ENCODE measurements around the gene ITPRID2.

ITPRID2 gene

DNA sequence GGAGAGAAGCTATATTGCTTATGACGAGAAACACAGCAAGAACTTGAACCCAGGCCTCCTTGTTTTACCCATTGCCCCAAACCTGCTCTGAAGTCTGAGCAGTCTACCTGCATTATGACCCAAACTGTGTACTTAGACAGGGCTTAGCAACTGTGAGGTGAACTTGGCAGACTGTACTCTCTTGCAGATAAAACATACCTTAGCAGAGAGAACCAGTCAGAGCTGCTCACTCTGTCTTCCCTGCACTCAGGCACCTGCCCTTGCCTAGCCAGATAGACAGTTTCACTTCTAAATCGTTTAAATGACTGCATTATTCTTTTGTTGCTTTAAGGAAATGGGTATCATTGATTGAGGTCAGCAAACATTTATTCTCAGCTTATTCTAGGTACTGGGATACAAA is 20.3 kb downstream of the ITPRID2 start:
- in situ Hi-C loops (cut with MboI; ENCODE audit: low sequenced_read_pairs), result loop anchor here (25.0 kb wide), 1 partner anchor 825 kb away; no protein-coding TSS in a partner anchor

DNA sequence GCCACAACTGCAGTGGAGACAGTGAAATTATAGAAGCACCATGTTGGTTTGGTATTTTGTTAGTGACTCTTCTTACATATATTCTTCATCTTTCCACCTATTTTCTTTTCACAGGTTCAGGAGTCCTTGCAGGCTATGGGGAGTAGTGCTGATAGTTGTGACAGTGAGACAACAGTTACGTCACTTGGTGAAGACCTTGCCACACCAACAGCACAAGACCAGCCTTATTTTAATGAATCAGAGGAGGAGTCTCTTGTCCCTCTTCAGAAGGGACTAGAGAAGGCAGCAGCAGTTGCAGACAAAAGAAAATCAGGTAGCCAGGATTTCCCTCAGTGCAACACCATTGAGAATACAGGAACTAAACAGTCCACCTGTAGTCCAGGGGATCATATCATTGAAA is 23.6 kb downstream of the ITPRID2 start:
- in situ Hi-C loops (cut with MboI; ENCODE audit: low sequenced_read_pairs), result loop anchor here (25.0 kb wide), 1 partner anchor 828 kb away; no protein-coding TSS in a partner anchor

DNA sequence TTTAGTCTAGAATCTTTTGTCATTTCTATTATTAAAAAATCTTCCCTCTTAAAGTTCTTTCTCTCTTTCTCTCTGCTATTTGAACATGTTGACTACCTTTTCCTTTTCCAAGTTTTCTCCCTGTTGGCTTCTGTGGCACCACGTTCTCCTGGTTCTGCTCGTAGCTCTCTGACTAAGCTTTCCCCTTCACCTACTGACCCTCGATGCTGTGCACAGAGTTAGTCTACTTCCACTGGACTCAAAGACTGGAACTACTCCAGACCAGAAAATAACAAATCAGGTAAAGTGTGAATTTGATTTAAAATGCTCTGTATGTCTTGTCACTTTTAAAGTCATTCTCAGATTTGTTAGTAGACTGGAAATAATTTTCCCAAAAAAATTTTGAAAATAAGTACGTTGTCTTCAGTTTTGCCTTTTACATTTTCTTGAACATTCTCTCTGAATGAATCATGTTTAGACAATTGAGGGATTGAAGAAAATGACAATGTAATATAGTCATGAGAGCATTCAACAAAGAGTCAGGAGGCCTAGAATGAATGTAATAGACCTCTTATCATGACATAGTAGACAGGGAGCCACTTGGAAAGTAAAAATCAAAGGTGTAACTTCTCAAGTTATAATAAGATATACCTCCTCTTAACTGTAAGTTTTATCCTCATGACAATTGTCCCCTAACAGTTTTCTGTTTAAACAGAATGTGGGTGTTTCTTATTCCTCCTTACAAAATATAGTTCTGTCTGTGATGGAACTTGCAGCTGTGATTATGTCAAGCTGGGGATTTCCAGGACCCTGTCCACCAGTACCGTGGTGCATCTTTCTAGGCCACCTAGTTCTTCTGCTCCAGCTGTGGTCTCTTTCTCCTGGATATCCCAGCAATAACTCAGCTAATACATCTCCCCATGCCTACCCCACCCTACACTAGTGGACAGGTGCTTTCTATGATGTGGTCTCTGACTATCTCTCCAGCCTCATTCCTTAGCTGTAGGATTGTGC is 25.5 kb downstream of the ITPRID2 start:
- in situ Hi-C loops (cut with MboI; ENCODE audit: low sequenced_read_pairs), result loop anchor here (25.0 kb wide), 1 partner anchor 830 kb away; no protein-coding TSS in a partner anchor

GRCh38 chr2:181918188-181918587 is 26.7 kb downstream of the ITPRID2 start:
- in situ Hi-C loops (cut with MboI; ENCODE audit: low sequenced_read_pairs), result loop anchor here (25.0 kb wide), 1 partner anchor 831 kb away; no protein-coding TSS in a partner anchor

- in situ Hi-C loops (cut with MboI; ENCODE audit: low sequenced_read_pairs), result loop anchor here (25.0 kb wide), 1 partner anchor 836 kb away; no protein-coding TSS in a partner anchor
Measured at GRCh38 chr2:181923121-181923520, 31.6 kb downstream of the ITPRID2 start.

- in situ Hi-C loops (cut with MboI; ENCODE audit: low sequenced_read_pairs), result loop anchor here (25.0 kb wide), 1 partner anchor 837 kb away; no protein-coding TSS in a partner anchor
Measured at GRCh38 chr2:181924336-181924735, 32.8 kb downstream of the ITPRID2 start.

GRCh38 chr2:181934694-181935093 is 43.2 kb downstream of the ITPRID2 start:
- in situ Hi-C loops (cut with MboI; ENCODE audit: low sequenced_read_pairs), result no loop called here

DNA sequence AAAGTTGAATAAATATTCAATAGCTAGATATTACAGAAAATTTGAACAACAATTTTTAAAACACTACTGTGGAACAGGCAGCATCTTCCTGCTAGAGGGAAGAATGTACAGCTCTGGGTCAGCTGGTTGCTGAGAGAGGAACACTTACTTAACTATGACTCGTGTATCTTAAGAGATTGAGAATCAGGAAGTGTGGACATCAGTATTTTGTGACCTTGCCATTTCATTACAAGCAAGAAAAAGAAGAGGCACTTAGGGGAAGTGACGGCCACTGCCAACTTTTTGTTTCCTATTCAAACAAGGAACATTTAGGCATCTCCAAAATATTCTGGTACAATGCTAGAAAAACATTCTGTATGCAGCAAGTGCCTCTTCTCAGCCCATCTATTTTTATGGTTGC is 45.9 kb downstream of the ITPRID2 start:
- in situ Hi-C loops (cut with MboI; ENCODE audit: low sequenced_read_pairs), result no loop called here

- in situ Hi-C loops (cut with MboI; ENCODE audit: low sequenced_read_pairs), result no loop called here
Measured at GRCh38 chr2:181943411-181944124, 52.0 kb downstream of the ITPRID2 start.

DNA sequence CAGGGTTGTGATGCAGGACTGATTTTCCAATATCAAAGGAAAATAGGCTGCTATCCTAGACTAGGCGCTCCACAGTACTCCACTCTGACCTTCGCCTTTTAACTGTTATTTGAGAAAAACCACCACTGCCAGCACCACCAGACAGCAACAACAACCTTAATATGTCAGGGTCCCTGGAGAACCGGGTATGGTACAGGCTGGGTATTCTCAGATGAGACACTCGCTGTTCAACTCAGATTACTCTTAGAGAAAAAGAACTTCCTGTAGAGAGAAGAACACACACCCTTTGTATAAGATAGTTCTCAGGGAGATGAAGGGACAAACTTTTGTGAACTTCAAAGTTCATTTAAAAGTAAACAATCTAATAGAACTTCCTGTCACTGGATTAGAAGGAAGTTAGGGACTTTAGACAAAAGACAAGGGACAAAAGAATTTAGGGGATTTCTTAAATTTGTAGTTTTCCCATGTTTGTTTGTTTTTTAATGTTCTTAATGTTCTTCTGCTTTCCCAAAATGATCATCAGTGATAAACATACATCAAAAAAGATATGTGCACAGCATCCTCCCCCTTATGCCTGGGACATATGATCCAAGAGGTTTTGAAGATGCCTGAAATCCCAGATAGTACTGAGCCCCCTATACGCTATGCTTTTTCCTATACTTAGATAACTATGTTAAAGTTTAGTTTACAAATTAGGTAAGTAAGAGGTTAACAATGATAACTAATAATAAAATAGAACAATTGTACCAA is 52.8 kb downstream of the ITPRID2 start:
- in situ Hi-C loops (cut with MboI; ENCODE audit: low sequenced_read_pairs), result no loop called here

DNA sequence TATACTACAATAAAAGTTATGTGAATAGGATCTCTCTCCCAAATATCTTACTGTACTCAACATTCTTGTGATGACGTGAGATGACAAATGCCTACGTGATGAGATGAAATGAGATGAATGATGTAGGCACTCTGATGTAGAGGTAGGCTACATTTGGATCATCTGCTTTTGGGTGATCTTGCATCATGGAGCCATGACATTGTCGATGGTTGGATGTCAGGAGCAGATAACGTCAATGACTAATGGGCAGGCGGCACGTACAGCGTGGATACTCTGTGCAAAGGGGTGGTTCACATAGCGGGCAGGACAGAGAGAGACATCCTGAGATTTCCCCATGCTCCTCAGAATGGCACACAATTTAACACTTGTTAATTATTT is 53.4 kb downstream of the ITPRID2 start:
- in situ Hi-C loops (cut with MboI; ENCODE audit: low sequenced_read_pairs), result no loop called here

DNA sequence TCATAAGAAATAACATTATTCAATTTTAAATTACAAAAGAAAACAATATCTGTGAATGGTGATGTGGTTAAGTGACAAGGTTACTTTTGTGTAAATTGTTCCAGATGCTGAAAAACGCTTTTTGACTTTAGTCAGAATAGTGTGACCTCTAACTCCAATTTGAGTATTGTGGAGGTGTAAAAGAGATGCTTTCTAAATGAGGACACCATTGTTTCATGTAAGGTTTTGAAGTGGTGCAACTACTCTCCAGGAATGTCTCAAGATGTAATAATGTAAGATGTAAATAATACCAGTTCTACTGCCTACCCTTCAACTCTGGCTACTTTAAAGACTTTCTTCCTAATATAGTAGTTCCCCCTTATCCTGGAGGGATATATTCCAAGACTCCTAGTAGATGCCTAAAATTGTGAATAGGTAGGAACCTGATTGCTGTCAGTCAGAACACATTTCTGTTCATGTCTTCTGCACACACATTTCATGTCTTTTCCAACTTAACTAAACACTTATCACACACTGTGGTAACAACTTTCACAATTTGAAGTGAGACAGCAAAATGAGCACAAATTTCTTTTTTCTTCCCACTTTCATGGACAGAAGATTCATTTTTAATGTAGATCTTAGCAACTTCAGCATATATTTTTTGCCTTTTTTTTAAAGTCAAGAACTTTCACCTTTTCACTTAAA is 55.1 kb downstream of the ITPRID2 start:
- in situ Hi-C loops (cut with MboI; ENCODE audit: low sequenced_read_pairs), result no loop called here

DNA sequence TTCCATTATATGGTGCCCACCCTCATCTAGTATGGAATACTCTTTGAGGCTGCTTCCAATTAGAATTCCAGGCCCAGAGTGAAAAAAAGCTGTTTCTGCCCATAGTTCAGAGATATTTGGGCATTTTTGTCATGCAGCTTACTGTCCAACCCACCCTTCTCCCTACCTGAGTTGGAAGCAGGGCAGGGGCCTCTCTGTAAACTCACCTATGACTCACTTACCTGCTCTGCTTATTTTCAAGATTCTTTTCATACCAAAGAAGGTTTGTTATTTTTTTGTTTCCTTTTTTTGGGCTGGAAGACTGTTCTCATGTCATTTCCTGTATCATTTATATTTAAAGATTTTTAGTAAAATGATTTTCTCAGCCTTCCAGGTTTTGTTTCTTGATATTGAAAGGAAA is 55.7 kb downstream of the ITPRID2 start:
- in situ Hi-C loops (cut with MboI; ENCODE audit: low sequenced_read_pairs), result no loop called here

- in situ Hi-C loops (cut with MboI; ENCODE audit: low sequenced_read_pairs), result no loop called here
Measured at GRCh38 chr2:181948227-181948626, 56.7 kb downstream of the ITPRID2 start.

- in situ Hi-C loops (cut with MboI; ENCODE audit: low sequenced_read_pairs), result no loop called here
Measured at GRCh38 chr2:181949047-181949446, 57.5 kb downstream of the ITPRID2 start.

GRCh38 chr2:181952404-181953226 is 61.1 kb downstream of the ITPRID2 start:
- in situ Hi-C loops (cut with MboI; ENCODE audit: low sequenced_read_pairs), result loop anchor here (25.0 kb wide), 1 partner anchor 215 kb away; no protein-coding TSS in a partner anchor

- in situ Hi-C loops (cut with MboI; ENCODE audit: low sequenced_read_pairs), result loop anchor here (25.0 kb wide), 1 partner anchor 217 kb away; no protein-coding TSS in a partner anchor
Measured at GRCh38 chr2:181953881-181954537, 62.5 kb downstream of the ITPRID2 start.

GRCh38 chr2:181954538-181954883 is 63.0 kb downstream of the ITPRID2 start:
- in situ Hi-C loops (cut with MboI; ENCODE audit: low sequenced_read_pairs), result loop anchor here (25.0 kb wide), 1 partner anchor 217 kb away; no protein-coding TSS in a partner anchor

GRCh38 chr2:181955010-181955409 is 63.5 kb downstream of the ITPRID2 start:
- in situ Hi-C loops (cut with MboI; ENCODE audit: low sequenced_read_pairs), result loop anchor here (25.0 kb wide), 1 partner anchor 218 kb away; no protein-coding TSS in a partner anchor
